ENCODE results near the gene SFXN1.
"Not testable (repeated sequence)": the region's sequence is repeated elsewhere in the genome, so short reads cannot be mapped to it uniquely, and the experiment has no call there.

- TF ChIP-seq CTCF, POLR2AphosphoS5, POLR2A, EP300 (IDR thresholded peaks at IDR 0.05): not testable (repeated sequence)
These were observed 29.3 kb downstream of the SFXN1 start for GRCh38 chr5:175507671-175508070.
